HCT116 (cell line): Measurements from ENCODE around the gene KCNIP3. TPM values are rescaled to one million over a fixed set of nuclear protein-coding genes. Genes with fewer than 3 reads are reported as not detected.
"Not testable (repeated sequence)": the region's sequence is repeated elsewhere in the genome, so short reads cannot be mapped to it uniquely, and the experiment has no call there.

Experiments
- ATAC-seq: fragments of 200-7000 bp; cut with Tn5 transposase; 2 replicates; pipeline ENCODE4 v1.9.1; 2020; ENCODE audit warnings: mild to moderate bottlenecking, moderate library complexity
- BruUV-seq: library from RNA; stranded (reverse); fragments of 400-500 nt; replicated peaks from 2 replicates; lab custom pipeline; 2021; lab: Mats Ljungman, UMichigan
- CTCF ChIA-PET: fragments of 300-600 bp; sonication (Branson Sonifier 250); formaldehyde crosslinking; loops from one replicate; lab custom pipeline; 2021; ENCODE audit warnings: antibody characterized with exemption; lab: Charles Lee
- POLR2A ChIA-PET: fragments of 300-600, 350-600 bp; sonication (Branson Sonifier 250); formaldehyde crosslinking; loops from one replicate; lab custom pipeline; 2021; ENCODE audit warnings: antibody characterized with exemption; lab: Charles Lee
- RAD21 ChIA-PET, 2 experiments: fragments of 300-600 bp; sonication (Branson Sonifier 250); formaldehyde crosslinking; loops; one replicate each; lab custom pipeline; 2023; ENCODE audit warnings: low total read pairs in 2 of 2; ENCODE audit not compliant: uncharacterized antibody in 2 of 2, unreplicated experiment in 2 of 2, low non-redundant PET in 1 of 2; lab: Charles Lee
- DNase-seq: peaks from one replicate; pipeline ENCODE4 v3.0.0-alpha.2; 2010; ENCODE audit warnings: low read depth, low spot score
- H2AFZ ChIP-seq: fragments of 200-600 bp; shearing (Covaris generic), sonication (generic); 2 replicates; pipeline ENCODE4 v1.6.1; 2017; ENCODE audit warnings: low read depth, mixed run types, mixed read lengths, antibody characterized with exemption, low read length; ENCODE audit not compliant: poor library complexity, severe bottlenecking
- H3K27ac ChIP-seq: 2 replicates; pipeline ENCODE4 v1.5.1; 2012; ENCODE audit warnings: low read depth, low read length
- H3K27me3 ChIP-seq: fragments of 200-600 bp; sonication (generic); 2 replicates; pipeline ENCODE4 v1.6.1; 2016; ENCODE audit warnings: mixed run types, low read length, mixed read lengths; ENCODE audit not compliant: insufficient read depth
- H3K36me3 ChIP-seq, 2 experiments: fragments of 200-500 bp in 1 of 2; fragments of 200-600 bp in 1 of 2; sonication (Bioruptor generic) in 1 of 2; sonication (generic) in 1 of 2; 2 replicates each; pipeline versions ENCODE4 v1.5.1 to v1.6.1; 2014 to 2016; ENCODE audit warnings: low read length in 2 of 2, inconsistent platforms in 1 of 2, mixed read lengths in 1 of 2, mixed run types in 1 of 2; ENCODE audit not compliant: insufficient read depth in 2 of 2, control insufficient read depth in 1 of 2
- H3K4me1 ChIP-seq, 2 experiments: fragments of 200-600 bp in 1 of 2; sonication (generic) in 1 of 2; 2 replicates each; pipeline versions ENCODE4 v1.5.1 to v1.6.1; 2012 to 2017; ENCODE audit warnings: low read length in 2 of 2, inconsistent platforms in 1 of 2, mild to moderate bottlenecking in 1 of 2, mixed read lengths in 1 of 2, mixed run types in 1 of 2, moderate library complexity in 1 of 2; ENCODE audit not compliant: insufficient read depth in 2 of 2, control insufficient read depth in 1 of 2
- H3K4me2 ChIP-seq: fragments of 200-600 bp; sonication (generic); 2 replicates; pipeline ENCODE4 v1.6.1; 2017; ENCODE audit warnings: mixed run types, low read length, mixed read lengths
- H3K4me3 ChIP-seq, 2 experiments: fragments of 200-600 bp in 1 of 2; sonication (generic) in 1 of 2; replicated peaks in 1 of 2; 2 replicates each; pipeline ENCODE4 v1.5.1; 2011 to 2016; ENCODE audit warnings: low read length in 2 of 2, control low read depth in 1 of 2, low read depth in 1 of 2, mild to moderate bottlenecking in 1 of 2, mixed read lengths in 1 of 2, mixed run types in 1 of 2
- H3K79me2 ChIP-seq: fragments of 200-600 bp; sonication (generic); 2 replicates; pipeline ENCODE4 v1.6.1; 2017; ENCODE audit warnings: mild to moderate bottlenecking, mixed run types, low read length, moderate library complexity, mixed read lengths; ENCODE audit not compliant: insufficient read depth
- H3K9ac ChIP-seq: fragments of 200-600 bp; sonication (generic); 2 replicates; pipeline ENCODE4 v1.6.1; 2016; ENCODE audit warnings: low read length, mixed read lengths
- H3K9me2 ChIP-seq: fragments of 200-600 bp; sonication (generic), shearing (Covaris generic); 2 replicates; pipeline ENCODE4 v1.6.1; 2017; ENCODE audit warnings: mixed run types, mild to moderate bottlenecking, moderate library complexity; ENCODE audit not compliant: insufficient read depth
- H3K9me3 ChIP-seq, 2 experiments: fragments of 200-500 bp in 1 of 2; fragments of 200-600 bp in 1 of 2; sonication (Bioruptor generic) in 1 of 2; sonication (generic) in 1 of 2; 2 replicates each; pipeline ENCODE4 v1.6.1; 2014 to 2017; ENCODE audit warnings: low read length in 2 of 2, mixed read lengths in 2 of 2, inconsistent platforms in 1 of 2, low read depth in 1 of 2, mild to moderate bottlenecking in 1 of 2, mixed run types in 1 of 2, moderate library complexity in 1 of 2; ENCODE audit not compliant: control insufficient read depth in 1 of 2, insufficient read depth in 1 of 2
- H4K20me1 ChIP-seq: fragments of 200-600 bp; sonication (generic), shearing (Covaris generic); 2 replicates; pipeline ENCODE4 v1.6.1; 2017; ENCODE audit warnings: mixed run types, mild to moderate bottlenecking, moderate library complexity; ENCODE audit not compliant: insufficient read depth
- intact Hi-C: fragments of 100-400 bp; cut with micrococcal nuclease; formaldehyde crosslinking; loops from 2 replicates; pipeline ENCODE4 v1.10.0; 2022
- total RNA-seq: library from RNA; stranded (reverse); gene quantifications from one replicate; pipeline ENCODE4 v1.2.1, GENCODE V29; 2021; ENCODE audit not compliant: unreplicated experiment

The KCNIP3 gene
- total RNA-seq, 1 experiment from 2014 or later: 3.1 TPM

GRCh38 chr2:95429748-95430467, 132.8 kb downstream of the KCNIP3 start:
- H3K79me2 ChIP-seq, ATAC-seq, H3K9ac ChIP-seq, H3K9me3 ChIP-seq, H4K20me1 ChIP-seq, H3K27me3 ChIP-seq, RAD21 ChIA-PET, H3K27ac ChIP-seq, H2AFZ ChIP-seq, DNase-seq, POLR2A ChIA-PET, H3K4me2 ChIP-seq, H3K9me2 ChIP-seq, BruUV-seq, CTCF ChIA-PET, H3K36me3 ChIP-seq, H3K4me3 ChIP-seq, intact Hi-C loops: not testable (repeated sequence)
- peaks cover 6 to 11% of the 10 kb centered on the region in 2 experiments for H3K4me1 ChIP-seq

GRCh38 chr2:95433373-95433772, 136.2 kb downstream of the KCNIP3 start:
- ATAC-seq, H3K36me3 ChIP-seq, CTCF ChIA-PET, H3K9ac ChIP-seq, H3K9me2 ChIP-seq, H3K27ac ChIP-seq, H3K4me2 ChIP-seq, H3K4me3 ChIP-seq, H3K79me2 ChIP-seq, H4K20me1 ChIP-seq, intact Hi-C loops, H3K27me3 ChIP-seq, RAD21 ChIA-PET, DNase-seq, BruUV-seq, POLR2A ChIA-PET, H3K9me3 ChIP-seq, H2AFZ ChIP-seq: not testable (repeated sequence)
- peaks cover 6 to 11% of the 10 kb centered on the region in 2 experiments for H3K4me1 ChIP-seq

DNA sequence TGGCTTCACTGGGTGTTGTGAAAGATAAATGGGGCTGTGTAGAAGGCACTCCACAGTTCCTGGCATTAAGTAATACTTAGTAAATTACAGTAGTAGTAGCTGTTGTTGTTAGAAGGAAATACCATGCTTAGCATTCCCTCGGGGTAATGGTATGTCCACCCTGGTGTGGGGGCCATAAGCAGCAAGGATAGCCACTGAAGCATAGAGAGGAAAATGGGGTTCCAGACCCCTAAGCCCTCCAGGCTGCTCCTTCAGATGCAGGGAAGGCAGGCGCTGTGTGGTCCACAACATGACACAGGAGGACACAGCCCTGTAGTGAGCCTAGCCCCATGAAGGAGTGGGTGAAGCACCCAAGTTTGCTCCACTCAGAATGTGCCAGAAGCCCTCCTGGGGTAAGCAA, 136.8 kb downstream of the KCNIP3 start:
- H3K9me2 ChIP-seq, H2AFZ ChIP-seq, H3K36me3 ChIP-seq, H3K4me3 ChIP-seq, H4K20me1 ChIP-seq, BruUV-seq, intact Hi-C loops, H3K27me3 ChIP-seq, DNase-seq, H3K9me3 ChIP-seq, H3K79me2 ChIP-seq, POLR2A ChIA-PET, H3K9ac ChIP-seq, RAD21 ChIA-PET, CTCF ChIA-PET: not testable (repeated sequence)
- Histone ChIP-seq H3K4me2 (peak overlapping the region; percentile 35; the same call in 1 of the 2 replicates), H3K4me1 (peaks cover 6 to 11% of the 10 kb centered on the region in 2 experiments), H3K27ac (peak overlapping the region; percentile 73)
- ATAC-seq: peak; percentile 34
